Bronchial epithelial cell (primary cell): Measurements from ENCODE around the gene ZBBX. TPM values are rescaled to one million over a fixed set of nuclear protein-coding genes. Genes with fewer than 3 reads are reported as not detected.

Experiments
- DNase-seq: peaks from one replicate; pipeline ENCODE4 v3.0.0-alpha.2; 2010; ENCODE audit warnings: low read depth
- FAIRE-seq: peaks from 2 replicates; lab custom pipeline; 2011; peaks lifted over from hg19 to GRCh38; lab: Jason Lieb, UNC
- H3K27me3 ChIP-seq: 2 replicates; pipeline ENCODE4 v1.5.1; 2011; ENCODE audit warnings: low read length; ENCODE audit not compliant: control insufficient read depth, insufficient read depth
- H3K36me3 ChIP-seq: 2 replicates; pipeline ENCODE4 v1.5.1; 2011; ENCODE audit warnings: low read length; ENCODE audit not compliant: control insufficient read depth, insufficient read depth
- H3K4me3 ChIP-seq: 2 replicates; pipeline ENCODE4 v1.5.1; 2011; ENCODE audit warnings: mild to moderate bottlenecking, low read depth, low read length, control low read depth
- CTCF ChIP-seq: IDR thresholded peaks from 2 replicates; pipeline ENCODE4 v1.5.1; 2011; ENCODE audit warnings: mild to moderate bottlenecking, moderate library complexity, low read length, control low read depth, inconsistent platforms; ENCODE audit not compliant: insufficient read depth, severe bottlenecking
- total RNA-seq: library from RNA; depleted of rRNA; stranded (reverse); fragments of >200 nt; gene quantifications from 2 replicates; pipeline ENCODE4 v1.2.1, GENCODE V29; 2014

Gene ZBBX
- total RNA-seq, 1 donor from 2014 or later: under 0.01 TPM

- FAIRE-seq (no peak), DNase-seq (no peak)
- no peak overlapping the region for H3K4me3 ChIP-seq
- H3K27me3 ChIP-seq: no peaks in the 10 kb centered on the region
- TF ChIP-seq CTCF: no peak
- H3K36me3 ChIP-seq: no peaks in the 10 kb centered on the region
Measured at GRCh38 chr3:167241048-167241845, 138.8 kb downstream of the ZBBX start.

GRCh38 chr3:167228135-167228534, 152.0 kb downstream of the ZBBX start:
- H3K27me3 ChIP-seq: no peaks in the 10 kb centered on the region
- DNase-seq: peak; percentile 42

GRCh38 chr3:167225821-167226220, 154.3 kb downstream of the ZBBX start:
- DNase-seq (no peak), FAIRE-seq (no peak)
- H3K4me3 ChIP-seq: no peak overlapping the region
- H3K27me3 ChIP-seq: no peaks in the 10 kb centered on the region
- no peak for TF ChIP-seq CTCF
- H3K36me3 ChIP-seq: no peaks in the 10 kb centered on the region

More at GRCh38 chr3:167228135-167228534, 152.0 kb downstream of the ZBBX start:
- Histone ChIP-seq H3K36me3 (no peaks in the 10 kb centered on the region), H3K4me3 (no peak overlapping the region)
- no peak for FAIRE-seq
- no peak for TF ChIP-seq CTCF

- no peak overlapping the region for H3K4me3 ChIP-seq
- no peaks in the 10 kb centered on the region for H3K36me3 ChIP-seq
- FAIRE-seq: no peak
- TF ChIP-seq CTCF: no peak
- H3K27me3 ChIP-seq: no peaks in the 10 kb centered on the region
- DNase-seq: no peak
Measured at GRCh38 chr3:167209011-167209410, 171.1 kb downstream of the ZBBX start.

- Histone ChIP-seq H3K4me3 (no peak overlapping the region), H3K36me3 (no peaks in the 10 kb centered on the region), H3K27me3 (no peaks in the 10 kb centered on the region)
- DNase-seq (no peak), FAIRE-seq (no peak)
- TF ChIP-seq CTCF: no peak
Measured at GRCh38 chr3:167203062-167203461, 177.0 kb downstream of the ZBBX start.
